Measurements from ENCODE around the gene PAX4.

The PAX4 gene

GRCh38 chr7:127658970-127659630 is 41.2 kb upstream of the PAX4 start:
- no peak for TF ChIP-seq NFIC (IDR thresholded peaks at IDR 0.05)
- TF ChIP-seq TCF12 (IDR thresholded peaks at IDR 0.05; ENCODE audit: low read depth): no peak
- TF ChIP-seq TEAD4 (IDR thresholded peaks at IDR 0.05): no peak
- TF ChIP-seq EP300 (IDR thresholded peaks at IDR 0.05; ENCODE audit: borderline replicate concordance): no peak
- TF ChIP-seq EGR1 (IDR thresholded peaks at IDR 0.05): no peak
- no peak for TF ChIP-seq RAD21 (IDR thresholded peaks at IDR 0.05; ENCODE audit: low read depth)
- no peak for TF ChIP-seq FOXM1 (IDR thresholded peaks at IDR 0.05; ENCODE audit: borderline replicate concordance, low read depth)
- no peak for TF ChIP-seq YY1 (IDR thresholded peaks at IDR 0.05; ENCODE audit: low read depth)
- no peak for TF ChIP-seq REST (IDR thresholded peaks at IDR 0.05; ENCODE audit: low read depth)
- TF ChIP-seq TAF1 (IDR thresholded peaks at IDR 0.05; ENCODE audit: low read depth): no peak
- no peak for TF ChIP-seq ZBTB7A (IDR thresholded peaks at IDR 0.05; ENCODE audit: low read depth)
- TF ChIP-seq MAX (IDR thresholded peaks at IDR 0.05): no peak

DNA sequence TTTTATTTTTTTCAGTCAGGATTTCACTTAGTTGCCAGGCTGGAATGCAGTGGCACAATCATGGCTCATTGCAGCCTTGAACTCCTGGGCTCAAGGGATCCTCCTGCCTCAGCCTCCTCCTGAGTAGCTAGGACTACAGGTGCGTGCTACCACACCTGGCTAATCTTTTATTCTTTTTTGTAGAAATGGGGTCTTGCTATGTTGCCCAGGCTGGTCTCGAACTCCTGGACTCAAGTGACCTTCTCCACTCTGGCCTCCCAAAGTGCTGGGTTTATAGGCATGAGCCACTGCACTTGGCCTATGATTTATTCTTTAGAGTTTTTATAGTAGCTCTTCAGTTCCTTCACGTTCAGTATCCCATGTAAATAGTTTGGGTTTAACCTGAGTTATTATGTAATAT is 39.6 kb upstream of the PAX4 start:
- TF ChIP-seq FOXM1 (IDR thresholded peaks at IDR 0.05; ENCODE audit: borderline replicate concordance, low read depth) (no peak), TEAD4 (IDR thresholded peaks at IDR 0.05) (no peak), EGR1 (IDR thresholded peaks at IDR 0.05) (no peak)
- TF ChIP-seq, protein P1, sequence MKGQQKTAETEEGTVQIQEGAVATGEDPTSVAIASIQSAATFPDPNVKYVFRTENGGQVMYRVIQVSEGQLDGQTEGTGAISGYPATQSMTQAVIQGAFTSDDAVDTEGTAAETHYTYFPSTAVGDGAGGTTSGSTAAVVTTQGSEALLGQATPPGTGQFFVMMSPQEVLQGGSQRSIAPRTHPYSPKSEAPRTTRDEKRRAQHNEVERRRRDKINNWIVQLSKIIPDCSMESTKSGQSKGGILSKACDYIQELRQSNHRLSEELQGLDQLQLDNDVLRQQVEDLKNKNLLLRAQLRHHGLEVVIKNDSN (IDR thresholded peaks at IDR 0.05): no peak

DNA sequence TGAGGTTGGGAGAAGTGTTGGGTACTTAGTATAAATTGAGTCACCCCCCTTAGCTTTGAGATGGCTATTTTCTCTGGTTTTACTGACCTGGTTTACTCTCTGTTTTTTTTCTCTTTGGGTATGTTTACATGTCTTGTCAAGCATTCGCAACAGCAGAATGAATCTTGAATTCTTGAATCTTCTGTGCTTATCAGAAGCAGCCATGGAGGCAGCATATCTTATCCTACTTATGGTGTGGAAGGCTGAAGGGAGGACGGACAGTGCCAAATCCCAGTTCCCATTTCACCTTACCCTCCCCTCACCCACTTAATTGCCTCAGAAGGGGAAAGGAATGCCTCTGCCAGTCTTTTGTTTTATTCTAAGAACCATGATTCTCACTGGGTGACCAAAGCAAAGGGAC is 37.8 kb upstream of the PAX4 start:
- TF ChIP-seq RAD21 (IDR thresholded peaks at IDR 0.05; ENCODE audit: low read depth) (no peak), NFIC (IDR thresholded peaks at IDR 0.05) (no peak), ZBTB7A (IDR thresholded peaks at IDR 0.05; ENCODE audit: low read depth) (no peak), EGR1 (IDR thresholded peaks at IDR 0.05) (no peak)

DNA sequence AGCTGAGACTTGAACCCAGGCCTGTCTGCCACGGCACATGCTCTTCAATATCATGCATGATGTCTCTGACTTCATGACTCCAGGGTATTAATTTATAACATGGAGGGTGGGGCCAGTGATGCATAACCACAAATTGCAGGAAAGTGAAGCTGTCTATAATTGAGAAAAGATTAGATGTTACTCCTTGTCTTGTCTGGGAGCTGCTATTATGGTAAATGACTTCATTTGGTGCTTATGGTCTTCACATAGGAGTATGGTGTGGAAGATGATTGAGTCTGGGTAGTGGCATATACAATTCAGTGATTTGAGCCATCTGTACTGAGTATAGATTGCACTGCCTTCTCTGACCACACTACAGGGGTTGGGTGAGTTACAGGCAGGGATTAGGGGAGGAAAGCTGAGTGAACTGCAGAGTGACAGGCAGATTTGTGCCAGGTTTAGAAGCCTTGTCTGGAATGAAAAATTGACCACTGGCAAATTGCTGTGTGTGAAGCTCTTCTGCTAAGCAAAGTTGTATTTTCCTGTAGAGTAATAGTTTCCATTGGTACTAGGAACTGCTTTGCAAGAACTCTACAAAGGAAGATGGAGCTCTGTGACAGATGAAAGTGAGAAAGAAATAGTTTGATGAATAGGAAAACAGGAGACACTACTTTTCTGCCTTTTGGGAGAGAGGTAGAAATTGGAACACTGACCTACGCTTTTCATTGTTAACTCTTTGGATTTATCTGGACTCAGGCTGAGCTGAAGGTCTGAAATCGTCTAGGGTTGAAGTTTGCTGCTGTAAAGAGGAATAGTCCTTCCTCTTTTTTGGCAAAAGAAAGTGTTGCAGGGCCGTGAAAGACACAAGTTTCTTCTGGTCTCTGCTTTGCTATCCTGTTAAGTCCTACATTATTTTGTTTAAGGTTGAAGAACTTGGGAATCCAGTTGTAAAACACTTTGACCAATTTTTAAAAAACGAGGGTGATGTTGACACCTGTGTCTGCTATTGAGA is 36.8 kb upstream of the PAX4 start:
- TF ChIP-seq CEBPB (IDR thresholded peaks at IDR 0.05) (no peak), YY1 (IDR thresholded peaks at IDR 0.05; ENCODE audit: low read depth) (no peak), NFIC (IDR thresholded peaks at IDR 0.05) (no peak), EGR1 (IDR thresholded peaks at IDR 0.05) (no peak)
- TF ChIP-seq, protein P1 (IDR thresholded peaks at IDR 0.05): no peak

DNA sequence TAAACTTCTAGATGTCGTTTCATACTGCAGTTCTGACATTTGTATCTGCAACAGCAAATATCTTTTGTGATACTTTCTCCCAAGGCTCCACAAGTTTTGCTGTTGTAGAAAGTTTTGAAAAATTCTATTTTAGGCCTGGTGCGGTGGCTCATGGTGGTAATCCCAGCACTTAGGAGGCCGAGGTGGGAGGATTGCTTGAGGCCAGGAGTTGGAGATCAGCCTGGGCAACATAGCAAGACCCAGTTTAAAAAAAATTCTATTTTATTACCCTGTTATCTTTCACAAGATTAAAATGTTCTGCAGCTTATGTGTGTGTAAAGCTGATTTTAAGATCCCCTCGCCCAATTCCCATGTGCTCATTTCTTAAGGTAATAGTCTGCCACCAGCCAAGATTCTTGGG is 35.5 kb upstream of the PAX4 start:
- TF ChIP-seq TEAD4 (IDR thresholded peaks at IDR 0.05) (no peak), NFIC (IDR thresholded peaks at IDR 0.05) (no peak), EGR1 (IDR thresholded peaks at IDR 0.05) (no peak), ZBTB7A (IDR thresholded peaks at IDR 0.05; ENCODE audit: low read depth) (no peak), YY1 (IDR thresholded peaks at IDR 0.05; ENCODE audit: low read depth) (no peak), FOXM1 (IDR thresholded peaks at IDR 0.05; ENCODE audit: borderline replicate concordance, low read depth) (no peak), EP300 (IDR thresholded peaks at IDR 0.05; ENCODE audit: borderline replicate concordance) (no peak), CEBPB (IDR thresholded peaks at IDR 0.05) (no peak), MAX (IDR thresholded peaks at IDR 0.05) (no peak), CREB1 (IDR thresholded peaks at IDR 0.05; ENCODE audit: low read depth) (no peak), REST (IDR thresholded peaks at IDR 0.05; ENCODE audit: low read depth) (no peak), TCF12 (IDR thresholded peaks at IDR 0.05; ENCODE audit: low read depth) (no peak), TAF1 (IDR thresholded peaks at IDR 0.05; ENCODE audit: low read depth) (no peak), RAD21 (IDR thresholded peaks at IDR 0.05; ENCODE audit: low read depth) (no peak)
- TF ChIP-seq, protein P1 (IDR thresholded peaks at IDR 0.05): no peak
